ENCODE data around the gene MS4A6A. TPM values are rescaled to one million over a fixed set of nuclear protein-coding genes. Genes with fewer than 3 reads are reported as not detected.

The MS4A6A gene
- total and polyA plus RNA-seq, 2 donors (not counting 1 experiment from before 2014, with no cell fraction given): 0.34 to 4.1 TPM

DNA sequence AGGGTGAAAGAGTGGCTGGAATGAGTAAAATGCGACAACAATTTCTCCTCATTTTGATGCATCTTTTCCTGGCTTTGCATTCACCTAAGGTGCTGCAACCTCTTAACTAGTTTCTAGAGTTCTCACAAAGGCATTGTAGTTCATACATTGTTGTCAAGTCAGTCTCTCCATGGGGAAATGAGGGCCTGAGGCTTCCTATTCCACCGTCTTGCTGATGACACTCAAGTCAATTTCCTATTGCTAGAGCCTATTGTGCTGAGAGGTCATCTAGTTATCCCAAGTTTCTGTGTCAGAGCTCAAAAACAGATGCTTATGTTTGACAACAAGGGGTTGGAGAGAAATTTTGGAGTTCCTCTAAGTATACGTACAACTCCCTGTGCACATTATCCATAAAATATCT lies 11.6 kb upstream of the MS4A6A start:
- POLR2A ChIA-PET: no interaction called here
- intact Hi-C loops (cut with micrococcal nuclease): loop anchor here (5.0 to 10.0 kb wide), 2 partner anchors 370 to 442 kb away; no protein-coding TSS in a partner anchor

DNA sequence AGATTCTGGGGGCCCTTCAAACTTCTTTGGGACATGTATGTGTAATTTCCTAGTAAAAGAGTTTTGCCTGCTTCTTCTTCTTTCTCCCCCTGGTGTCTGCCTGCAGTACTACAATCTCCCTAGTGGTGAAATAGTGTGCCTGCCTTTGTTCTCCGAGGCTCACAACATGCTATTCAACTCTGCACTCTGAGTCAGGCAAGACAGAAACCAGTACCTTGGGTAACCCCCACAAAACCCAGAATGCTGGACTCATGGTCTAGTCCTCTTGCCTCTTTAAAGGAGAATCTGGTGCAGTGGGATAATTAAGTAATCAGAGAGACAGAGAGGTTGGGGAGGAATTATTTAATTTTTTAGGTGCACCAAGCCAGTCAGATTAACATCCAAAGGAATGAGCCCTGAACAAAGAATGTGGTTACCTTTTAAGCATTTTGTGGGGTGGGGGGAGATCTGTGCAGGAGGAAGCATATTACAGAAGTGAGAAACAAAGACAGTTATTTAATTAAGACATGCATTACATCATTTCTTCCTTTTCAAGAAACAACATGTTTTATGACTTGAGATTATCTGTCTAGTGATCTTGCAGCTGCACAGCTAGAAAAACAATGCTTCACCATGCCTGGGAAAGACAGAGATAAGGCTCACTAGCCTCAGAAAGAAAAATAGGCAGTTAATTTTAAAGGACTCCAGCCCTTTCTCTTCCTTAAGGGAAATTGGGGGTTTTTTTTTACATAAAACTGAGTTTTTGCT lies 11.0 kb upstream of the MS4A6A start:
- ChIA-PET POLR2A (no interaction called here), CTCF (interaction anchor here (1.0 kb wide), 1 partner anchor 9 kb away, joined by 3 read pairs; no protein-coding TSS in a partner anchor)
- Histone ChIP-seq H4K20me1 (ENCODE audit: control insufficient read depth, insufficient read depth, low read length, poor library complexity, severe bottlenecking) (no peaks in the 10 kb centered on the region), H3K4me2 (replicated peaks; ENCODE audit: low read depth, low read length, poor library complexity, severe bottlenecking) (peak overlapping the region; percentile 9), H3K27me3 (replicated peaks in 1 of 4; ENCODE audit: control extremely low read depth in 1 of 4, control insufficient read depth in 3 of 4, insufficient read depth in 4 of 4, low read length in 3 of 4) (peaks cover 0 to 4% (median 0%) of the 10 kb centered on the region in 4 experiments), H3K36me3 (replicated peaks in 1 of 2; ENCODE audit: control extremely low read depth in 1 of 2, control insufficient read depth in 1 of 2, extremely low read depth in 1 of 2, insufficient read depth in 2 of 2, low read length in 1 of 2) (no peaks in the 10 kb centered on the region), H3K9me3 (ENCODE audit: control extremely low read depth in 1 of 3, control insufficient read depth in 2 of 3, insufficient read depth in 1 of 3, low read length in 2 of 3) (peaks cover 1 to 11% (median 5%) of the 10 kb centered on the region in 3 donors), H3K9ac (ENCODE audit: low read length) (no peak overlapping the region), H3K79me2 (ENCODE audit: control insufficient read depth, insufficient read depth, low read length) (no peaks in the 10 kb centered on the region), H3K4me3 (ENCODE audit: control extremely low read depth in 1 of 5, extremely low read depth in 1 of 5, insufficient read depth in 1 of 5, low read depth in 2 of 5, low read length in 4 of 5) (no peak overlapping the region), H2AFZ (ENCODE audit: insufficient read depth, low read depth, low read length, poor library complexity, severe bottlenecking) (no peak overlapping the region), H3K27ac (ENCODE audit: low read length in 2 of 2) (no peak overlapping the region), H3K4me1 (ENCODE audit: control insufficient read depth in 2 of 2, insufficient read depth in 2 of 2, low read length in 2 of 2) (peaks cover 10 to 18% of the 10 kb centered on the region in 2 donors)
- WGBS (ENCODE audit: insufficient coverage): 0% methylated on average over 1 of the region's 1 CpG
- Mint-ChIP-seq H3K4me3 (peak overlapping the region; percentile 0), H3K27ac (peak overlapping the region; percentile 23), H3K4me1 (peaks cover 17% of the 10 kb centered on the region), H3K9me3 (ENCODE audit: insufficient read depth) (peaks cover 6% of the 10 kb centered on the region), H3K27me3 (no peaks in the 10 kb centered on the region)
- no peak for TF ChIP-seq EZH2 (IDR thresholded peaks at IDR 0.05; ENCODE audit: borderline replicate concordance, insufficient read depth, low read depth, low read length, poor library complexity, severe bottlenecking)
- TF ChIP-seq, protein P1, sequence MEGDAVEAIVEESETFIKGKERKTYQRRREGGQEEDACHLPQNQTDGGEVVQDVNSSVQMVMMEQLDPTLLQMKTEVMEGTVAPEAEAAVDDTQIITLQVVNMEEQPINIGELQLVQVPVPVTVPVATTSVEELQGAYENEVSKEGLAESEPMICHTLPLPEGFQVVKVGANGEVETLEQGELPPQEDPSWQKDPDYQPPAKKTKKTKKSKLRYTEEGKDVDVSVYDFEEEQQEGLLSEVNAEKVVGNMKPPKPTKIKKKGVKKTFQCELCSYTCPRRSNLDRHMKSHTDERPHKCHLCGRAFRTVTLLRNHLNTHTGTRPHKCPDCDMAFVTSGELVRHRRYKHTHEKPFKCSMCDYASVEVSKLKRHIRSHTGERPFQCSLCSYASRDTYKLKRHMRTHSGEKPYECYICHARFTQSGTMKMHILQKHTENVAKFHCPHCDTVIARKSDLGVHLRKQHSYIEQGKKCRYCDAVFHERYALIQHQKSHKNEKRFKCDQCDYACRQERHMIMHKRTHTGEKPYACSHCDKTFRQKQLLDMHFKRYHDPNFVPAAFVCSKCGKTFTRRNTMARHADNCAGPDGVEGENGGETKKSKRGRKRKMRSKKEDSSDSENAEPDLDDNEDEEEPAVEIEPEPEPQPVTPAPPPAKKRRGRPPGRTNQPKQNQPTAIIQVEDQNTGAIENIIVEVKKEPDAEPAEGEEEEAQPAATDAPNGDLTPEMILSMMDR (IDR thresholded peaks at IDR 0.05): peak; percentile 73
- intact Hi-C loops (cut with micrococcal nuclease): loop anchor here (5.0 to 10.0 kb wide), 2 partner anchors 369 to 442 kb away; no protein-coding TSS in a partner anchor
- DNase-seq (peak; percentile 58), ATAC-seq (ENCODE audit: low read depth) (peak; percentile 88)

More for the DNA sequence above, 11.6 kb upstream of the MS4A6A start:
- Histone ChIP-seq H3K79me2 (ENCODE audit: control insufficient read depth, insufficient read depth, low read length) (no peaks in the 10 kb centered on the region), H2AFZ (ENCODE audit: insufficient read depth, low read depth, low read length, poor library complexity, severe bottlenecking) (no peak overlapping the region), H3K9me3 (ENCODE audit: control extremely low read depth in 1 of 3, control insufficient read depth in 2 of 3, insufficient read depth in 1 of 3, low read length in 2 of 3) (peaks cover 1 to 11% (median 5%) of the 10 kb centered on the region in 3 donors), H3K36me3 (replicated peaks in 1 of 2; ENCODE audit: control extremely low read depth in 1 of 2, control insufficient read depth in 1 of 2, extremely low read depth in 1 of 2, insufficient read depth in 2 of 2, low read length in 1 of 2) (no peaks in the 10 kb centered on the region), H3K4me2 (replicated peaks; ENCODE audit: low read depth, low read length, poor library complexity, severe bottlenecking) (no peak overlapping the region), H3K4me1 (ENCODE audit: control insufficient read depth in 2 of 2, insufficient read depth in 2 of 2, low read length in 2 of 2) (peaks cover 10 to 18% of the 10 kb centered on the region in 2 donors), H3K4me3 (ENCODE audit: control extremely low read depth in 1 of 5, extremely low read depth in 1 of 5, insufficient read depth in 1 of 5, low read depth in 2 of 5, low read length in 4 of 5) (no peak overlapping the region), H3K27me3 (replicated peaks in 1 of 4; ENCODE audit: control extremely low read depth in 1 of 4, control insufficient read depth in 3 of 4, insufficient read depth in 4 of 4, low read length in 3 of 4) (peaks cover 0 to 4% (median 0%) of the 10 kb centered on the region in 4 experiments), H3K9ac (ENCODE audit: low read length) (no peak overlapping the region), H3K27ac (ENCODE audit: low read length in 2 of 2) (no peak overlapping the region), H4K20me1 (ENCODE audit: control insufficient read depth, insufficient read depth, low read length, poor library complexity, severe bottlenecking) (no peaks in the 10 kb centered on the region)
- TF ChIP-seq, protein P1 (IDR thresholded peaks at IDR 0.05): no peak
- TF ChIP-seq EZH2 (IDR thresholded peaks at IDR 0.05; ENCODE audit: borderline replicate concordance, insufficient read depth, low read depth, low read length, poor library complexity, severe bottlenecking): no peak
- ATAC-seq (ENCODE audit: low read depth) (no peak), DNase-seq (no peak)
- Mint-ChIP-seq H3K4me3 (no peak overlapping the region), H3K27ac (peak overlapping the region; percentile 10), H3K4me1 (peaks cover 14% of the 10 kb centered on the region), H3K27me3 (no peaks in the 10 kb centered on the region), H3K9me3 (ENCODE audit: insufficient read depth) (peaks cover 6% of the 10 kb centered on the region)
- CTCF ChIA-PET: no interaction called here
- WGBS (ENCODE audit: insufficient coverage): 100% methylated on average over 1 of the region's 3 CpGs
